ENCODE data around the gene PPP1R1C. TPM values are rescaled to one million over a fixed set of nuclear protein-coding genes. Genes with fewer than 3 reads are reported as not detected.

Gene PPP1R1C
- not detected for total RNA-seq

- peak within 1 kb of the TSS; percentile 57 to 64 for H3K27ac ChIP-seq
- H3K4me3 ChIP-seq: no peak within 1 kb of the TSS
- H3K27me3 ChIP-seq (replicated peaks; ENCODE audit: insufficient read depth): no peaks in the 10 kb centered on the region
- no peak for TF ChIP-seq CTCF (IDR thresholded peaks at IDR 0.05)
- H3K4me1 ChIP-seq (ENCODE audit: control insufficient read depth in 1 of 2, low read depth in 2 of 2): peaks cover 12 to 16% of the 10 kb centered on the region in 2 donors
- H3K36me3 ChIP-seq: no peaks in the 10 kb centered on the region
- no peak for ATAC-seq (ENCODE audit: insufficient number of reproducible peaks, low FRiP score, low read depth)
- DNase-seq (ENCODE audit: low spot score): no peak
- no peaks in the 10 kb centered on the region for H3K9me3 ChIP-seq
These were observed at the start of gene PPP1R1C for GRCh38 chr2:181985632-181986205. Gene PPP1R1C (plus strand): TSS chr2:181985853. CDS start chr2:181986111, 258 bp downstream.

GRCh38 chr2:181937473-181937872 lies 48.2 kb upstream of the PPP1R1C start:
- no peaks in the 10 kb centered on the region for H3K36me3 ChIP-seq
- no peak overlapping the region for H3K4me3 ChIP-seq
- no peak overlapping the region for H3K27ac ChIP-seq
- H3K4me1 ChIP-seq (ENCODE audit: control insufficient read depth in 1 of 2, low read depth in 2 of 2): peaks cover 6 to 13% of the 10 kb centered on the region in 2 donors
- ATAC-seq (ENCODE audit: insufficient number of reproducible peaks, low FRiP score, low read depth) (peak; percentile 28), DNase-seq (ENCODE audit: low spot score) (no peak)
- H3K27me3 ChIP-seq (replicated peaks; ENCODE audit: insufficient read depth): no peaks in the 10 kb centered on the region
- TF ChIP-seq CTCF (IDR thresholded peaks at IDR 0.05): no peak
- no peaks in the 10 kb centered on the region for H3K9me3 ChIP-seq

- Histone ChIP-seq H3K4me3 (no peak overlapping the region), H3K4me1 (ENCODE audit: control insufficient read depth in 1 of 2, low read depth in 2 of 2) (peaks cover 0 to 5% of the 10 kb centered on the region in 2 donors), H3K27me3 (replicated peaks; ENCODE audit: insufficient read depth) (no peaks in the 10 kb centered on the region), H3K36me3 (no peaks in the 10 kb centered on the region), H3K27ac (no peak overlapping the region), H3K9me3 (no peaks in the 10 kb centered on the region)
- TF ChIP-seq CTCF (IDR thresholded peaks at IDR 0.05): no peak
- DNase-seq (ENCODE audit: low spot score): no peak
- ATAC-seq (ENCODE audit: insufficient number of reproducible peaks, low FRiP score, low read depth): no peak
These were observed 42.1 kb upstream of the PPP1R1C start for GRCh38 chr2:181943411-181944124.

GRCh38 chr2:181944164-181944913 lies 41.3 kb upstream of the PPP1R1C start:
- H3K9me3 ChIP-seq: no peaks in the 10 kb centered on the region
- ATAC-seq (ENCODE audit: insufficient number of reproducible peaks, low FRiP score, low read depth): no peak

More at GRCh38 chr2:181944164-181944913, 41.3 kb upstream of the PPP1R1C start:
- Histone ChIP-seq H3K36me3 (no peaks in the 10 kb centered on the region), H3K27me3 (replicated peaks; ENCODE audit: insufficient read depth) (no peaks in the 10 kb centered on the region), H3K4me3 (no peak overlapping the region), H3K27ac (no peak overlapping the region), H3K4me1 (ENCODE audit: control insufficient read depth in 1 of 2, low read depth in 2 of 2) (peaks cover 0 to 5% of the 10 kb centered on the region in 2 donors)
- no peak for DNase-seq (ENCODE audit: low spot score)
- TF ChIP-seq CTCF (IDR thresholded peaks at IDR 0.05): no peak

Data from thoracic aorta (tissue), 2 donors.